ENCODE data around the gene TNS2.
"Not testable (repeated sequence)": the region's sequence is repeated elsewhere in the genome, so short reads cannot be mapped to it uniquely, and the experiment has no call there.

The TNS2 gene

GRCh38 chr12:53090554-53090953 is 40.7 kb downstream of the TNS2 start:
- FAIRE-seq: no peak
- DNase-seq (ENCODE audit: insufficient read length, low spot score): no peak

GRCh38 chr12:53091756-53092155 is 41.9 kb downstream of the TNS2 start:
- no peak for FAIRE-seq

GRCh38 chr12:53093777-53094393 is 44.0 kb downstream of the TNS2 start:
- FAIRE-seq (no peak), DNase-seq (ENCODE audit: insufficient read length, low spot score) (no peak)

More at GRCh38 chr12:53091756-53092155, 41.9 kb downstream of the TNS2 start:
- DNase-seq (ENCODE audit: insufficient read length, low spot score): no peak

GRCh38 chr12:53094394-53094787 is 44.5 kb downstream of the TNS2 start:
- no peak for FAIRE-seq
- no peak for DNase-seq (ENCODE audit: insufficient read length, low spot score)

- not testable (repeated sequence) for FAIRE-seq; DNase-seq (ENCODE audit: insufficient read length, low spot score)
Observed at GRCh38 chr12:53094796-53095595, 45.1 kb downstream of the TNS2 start.

- FAIRE-seq; DNase-seq (ENCODE audit: insufficient read length, low spot score): not testable (repeated sequence)
Observed at GRCh38 chr12:53095596-53095895, 45.7 kb downstream of the TNS2 start.

GRCh38 chr12:53096089-53096741 is 46.4 kb downstream of the TNS2 start:
- no peak for FAIRE-seq
- DNase-seq (ENCODE audit: insufficient read length, low spot score): no peak

- FAIRE-seq: no peak
- no peak for DNase-seq (ENCODE audit: insufficient read length, low spot score)
Observed at GRCh38 chr12:53096759-53097158, 46.9 kb downstream of the TNS2 start.

GRCh38 chr12:53097207-53097563 is 47.3 kb downstream of the TNS2 start:
- DNase-seq (ENCODE audit: insufficient read length, low spot score) (no peak), FAIRE-seq (no peak)

- peak; percentile 57 for DNase-seq (ENCODE audit: insufficient read length, low spot score)
- FAIRE-seq: peak; percentile 72
Observed at GRCh38 chr12:53097564-53098353, 47.9 kb downstream of the TNS2 start, which contains the start of gene IGFBP6. Gene IGFBP6, plus strand, starts transcription at chr12:53097667. Its CDS starts 51 bp downstream, at chr12:53097718.

GRCh38 chr12:53098354-53098981 is 48.6 kb downstream of the TNS2 start:
- FAIRE-seq (no peak), DNase-seq (ENCODE audit: insufficient read length, low spot score) (no peak)

- FAIRE-seq (peak; percentile 61), DNase-seq (ENCODE audit: insufficient read length, low spot score) (peak; percentile 78)
Observed at GRCh38 chr12:53099071-53099882, 49.4 kb downstream of the TNS2 start.

GRCh38 chr12:53100466-53101151 is 50.7 kb downstream of the TNS2 start:
- no peak for DNase-seq (ENCODE audit: insufficient read length, low spot score)

GRCh38 chr12:53101266-53101665 is 51.4 kb downstream of the TNS2 start:
- no peak for DNase-seq (ENCODE audit: insufficient read length, low spot score)
- no peak for FAIRE-seq

More at GRCh38 chr12:53100466-53101151, 50.7 kb downstream of the TNS2 start:
- FAIRE-seq: no peak

GRCh38 chr12:53101931-53102781 is 52.3 kb downstream of the TNS2 start:
- DNase-seq (ENCODE audit: insufficient read length, low spot score): no peak
- FAIRE-seq: no peak

GRCh38 chr12:53102883-53103807 is 53.3 kb downstream of the TNS2 start, which contains the start of gene SOAT2:
Gene SOAT2, plus strand, starts transcription at chr12:53103486. Its CDS starts 92 bp downstream, at chr12:53103578.
- FAIRE-seq: peak; percentile 96
- DNase-seq (ENCODE audit: insufficient read length, low spot score): peak; percentile 64

GRCh38 chr12:53103860-53104305 is 54.0 kb downstream of the TNS2 start:
- FAIRE-seq (peak; percentile 61), DNase-seq (ENCODE audit: insufficient read length, low spot score) (no peak)
